HepG2 (cell line): ENCODE measurements around the gene HEPN1. TPM values are rescaled to one million over a fixed set of nuclear protein-coding genes. Genes with fewer than 3 reads are reported as not detected.

Experiments
- ATAC-seq: fragments of 200-7000 bp; cut with Tn5 transposase; 3 replicates; pipeline ENCODE4 v1.9.1; 2020; ENCODE audit warnings: mild to moderate bottlenecking, moderate library complexity
- BruUV-seq: library from RNA; stranded (reverse); fragments of 400-500 nt; replicated peaks from 2 replicates; lab custom pipeline; 2021; lab: Mats Ljungman, UMichigan
- CTCF ChIA-PET: fragments of 300-600 bp; formaldehyde crosslinking; extraction: SDS; loops from one replicate; lab custom pipeline; 2021; ENCODE audit warnings: low total read pairs, inconsistent platforms, low intra/inter-chr PET ratio; lab: Yijun Ruan, JAX
- POLR2A ChIA-PET: fragments of 350-600 bp; sonication (Branson Sonifier 250); formaldehyde crosslinking; loops from one replicate; lab custom pipeline; 2020; ENCODE audit warnings: antibody characterized with exemption, inconsistent platforms; lab: Yijun Ruan, JAX
- DNase-seq: peaks from one replicate; pipeline ENCODE4 v3.0.0-alpha.2; 2015; ENCODE audit warnings: low spot score
- FAIRE-seq: peaks from 3 replicates; lab custom pipeline; 2011; peaks lifted over from hg19 to GRCh38; lab: Jason Lieb, UNC
- H2AFZ ChIP-seq: one replicate; pipeline ENCODE4 v1.6.1; 2011; ENCODE audit warnings: low read length, inconsistent platforms
- H3K27ac ChIP-seq: fragments of 300-600 bp; 3 replicates; pipeline ENCODE4 v1.8.0; 2011; ENCODE audit warnings: mixed run types, mild to moderate bottlenecking, mixed read lengths, low read length, inconsistent platforms; ENCODE audit not compliant: insufficient read depth; ENCODE audit errors: extremely low read length
- H3K27me3 ChIP-seq, 2 experiments: fragments of 200-600 bp in 1 of 2; 2 replicates in 1 of 2; 3 replicates in 1 of 2; pipeline versions ENCODE4 v1.6.0 to v1.8.0; 2011; ENCODE audit warnings: low read length in 2 of 2, mild to moderate bottlenecking in 2 of 2, moderate library complexity in 2 of 2, inconsistent platforms in 1 of 2; ENCODE audit not compliant: insufficient read depth in 2 of 2, control insufficient read depth in 1 of 2
- H3K36me3 ChIP-seq, 2 experiments: fragments of 200-600 bp in 1 of 2; replicated peaks in 1 of 2; 2 replicates in 1 of 2; 3 replicates in 1 of 2; pipeline versions ENCODE4 v1.5.1 to v1.8.0; 2011; ENCODE audit warnings: low read length in 2 of 2, inconsistent platforms in 1 of 2; ENCODE audit not compliant: insufficient read depth in 2 of 2, control insufficient read depth in 1 of 2
- H3K4me1 ChIP-seq: 2 replicates; pipeline ENCODE4 v1.5.1; 2012; ENCODE audit warnings: low read length, inconsistent platforms; ENCODE audit not compliant: insufficient read depth
- H3K4me2 ChIP-seq: 2 replicates; pipeline ENCODE4 v1.6.0; 2011; ENCODE audit warnings: low read depth, low read length, inconsistent platforms
- H3K4me3 ChIP-seq, 3 experiments: fragments of 200-600 bp in 1 of 3; sonication (generic), shearing (Covaris generic) in 1 of 3; replicated peaks in 1 of 3; 2 replicates each; pipeline ENCODE4 v1.5.1; 2011 to 2016; ENCODE audit warnings: low read length in 3 of 3, inconsistent platforms in 2 of 3, low read depth in 2 of 3, mild to moderate bottlenecking in 2 of 3, control low read depth in 1 of 3, mixed read lengths in 1 of 3; ENCODE audit not compliant: insufficient read depth in 1 of 3
- H3K79me2 ChIP-seq: one replicate; pipeline ENCODE4 v1.6.1; 2011; ENCODE audit warnings: low read length, inconsistent platforms; ENCODE audit not compliant: insufficient read depth
- H3K9ac ChIP-seq: 2 replicates; pipeline ENCODE4 v1.6.0; 2011; ENCODE audit warnings: mild to moderate bottlenecking, low read depth, low read length, inconsistent platforms; ENCODE audit not compliant: insufficient read depth
- H3K9me3 ChIP-seq: 2 replicates; pipeline ENCODE4 v1.5.1; 2012; ENCODE audit warnings: mild to moderate bottlenecking, low read length
- H4K20me1 ChIP-seq: 2 replicates; pipeline ENCODE4 v1.6.0; 2011; ENCODE audit warnings: inconsistent platforms, mild to moderate bottlenecking, low read length, moderate library complexity; ENCODE audit not compliant: insufficient read depth
- CREB1 ChIP-seq, 2 experiments: fragments of 450-650 bp in 1 of 2; IDR thresholded peaks; 2 replicates each; pipeline ENCODE4 v1.6.1; 2016 to 2017; ENCODE audit warnings: control low read depth in 1 of 2, mild to moderate bottlenecking in 1 of 2, missing compliant biosample characterization in 1 of 2, missing genetic modification characterization in 1 of 2
- FOXC1 ChIP-seq: sonication (generic); formaldehyde crosslinking; IDR thresholded peaks from 2 replicates; pipeline ENCODE4 v1.8.0; 2022; ENCODE audit warnings: mild to moderate bottlenecking, missing genetic modification reagents, borderline replicate concordance
- ISX ChIP-seq: sonication (generic); formaldehyde crosslinking; conservative IDR thresholded peaks from 2 replicates; pipeline ENCODE4 v1.5.0; 2020; ENCODE audit warnings: missing genetic modification reagents
- MTF1 ChIP-seq: sonication (generic); formaldehyde crosslinking; IDR thresholded peaks from 2 replicates; pipeline ENCODE4 v1.5.0; 2020; ENCODE audit warnings: missing genetic modification reagents
- NR2F6 ChIP-seq, 2 experiments: IDR thresholded peaks; 2 replicates each; pipeline ENCODE4 v1.6.1; 2016; ENCODE audit warnings: antibody characterized with exemption in 1 of 2, mild to moderate bottlenecking in 1 of 2
- PHF5A ChIP-seq: IDR thresholded peaks from one replicate; pipeline ENCODE4 v1.6.1; 2018; ENCODE audit warnings: low read depth, missing genetic modification reagents; ENCODE audit not compliant: unreplicated experiment
- PLRG1 ChIP-seq: fragments of 450-650 bp; conservative IDR thresholded peaks from 2 replicates; pipeline ENCODE4 v1.6.1; 2016
- RARG ChIP-seq: sonication (generic); formaldehyde crosslinking; IDR thresholded peaks from 2 replicates; pipeline ENCODE4 v1.4.0; 2020; ENCODE audit warnings: low read depth, mild to moderate bottlenecking, missing genetic modification reagents
- SAFB2 ChIP-seq: sonication (generic); formaldehyde crosslinking; IDR thresholded peaks from 2 replicates; pipeline ENCODE4 v1.5.1; 2020; ENCODE audit warnings: missing genetic modification reagents, low read depth, mild to moderate bottlenecking, borderline replicate concordance
- SALL1 ChIP-seq: sonication (generic); formaldehyde crosslinking; IDR thresholded peaks from 2 replicates; pipeline ENCODE4 v1.8.0; 2022; ENCODE audit warnings: mild to moderate bottlenecking, missing genetic modification reagents
- TAF1 ChIP-seq: sonication (generic); formaldehyde crosslinking; IDR thresholded peaks from 2 replicates; pipeline ENCODE4 v1.4.0; 2020; ENCODE audit warnings: missing genetic modification reagents
- ZNF331 ChIP-seq: sonication (generic); formaldehyde crosslinking; IDR thresholded peaks from 2 replicates; pipeline ENCODE4 v1.4.0; 2020; ENCODE audit warnings: missing genetic modification reagents
- ZNF749 ChIP-seq: sonication (generic); formaldehyde crosslinking; IDR thresholded peaks from 2 replicates; pipeline ENCODE4 v1.8.0; 2022; ENCODE audit warnings: mild to moderate bottlenecking, missing genetic modification reagents, moderate library complexity, borderline replicate concordance
- ZNF839 ChIP-seq: sonication (generic); formaldehyde crosslinking; IDR thresholded peaks from 2 replicates; pipeline ENCODE4 v1.4.0; 2020; ENCODE audit warnings: missing genetic modification reagents, mild to moderate bottlenecking, borderline replicate concordance
- WGBS: methylation state at CpG from one replicate; pipeline ENCODE4 v1.1.6; 2017; ENCODE audit warnings: low lambda C conversion rate; 5-methylcytosine and 5-hydroxymethylcytosine counted together
- in situ Hi-C: cut with HindIII; loops from 2 replicates; pipeline ENCODE4 v1.10.0; 2017; ENCODE audit warnings: low pct_unique_long_range_greater_than_20kb; ENCODE audit not compliant: extremely low pct_ligation_motif_present
- intact Hi-C: fragments of 100-400 bp; cut with micrococcal nuclease; formaldehyde crosslinking; loops from one replicate; pipeline ENCODE4 v1.10.0; 2022; ENCODE audit not compliant: unreplicated experiment
- polyA plus RNA-seq, 8 experiments: library from polyadenylated mRNA; depleted of rRNA in 3 of 8; stranded (reverse) in 7 of 8; unstranded in 1 of 8; fragments of >200 nt; fragmentation: Illumina TruSeq in 4 of 8; extraction: Trizol in 4 of 8; gene quantifications; 2 replicates each; pipeline versions ENCODE4 v1.2.1 to v1.2.3, GENCODE V29; 2011 to 2016; ENCODE audit warnings: low read depth in 4 of 8, missing spikeins in 1 of 8, mixed read lengths in 1 of 8; ENCODE audit not compliant: insufficient read depth in 1 of 8
- total RNA-seq, 5 experiments: library from RNA; depleted of rRNA; stranded (reverse); fragments of >200 nt; fragmentation: Illumina TruSeq; extraction: Trizol; gene quantifications; 2 replicates each; pipeline ENCODE4 v1.2.3, GENCODE V29; 2016; ENCODE audit warnings: low read depth in 1 of 5
- TF ChIP-seq, protein P1 (sequence below): sonication (generic); formaldehyde crosslinking; IDR thresholded peaks from 2 replicates; pipeline ENCODE4 v1.8.1; 2023; ENCODE audit warnings: mild to moderate bottlenecking, inconsistent platforms, moderate library complexity, missing genetic modification reagents, borderline replicate concordance
- TF ChIP-seq, protein P2 (sequence below): sonication (generic); formaldehyde crosslinking; IDR thresholded peaks from 2 replicates; pipeline ENCODE4 v1.5.0; 2020; ENCODE audit warnings: mild to moderate bottlenecking, missing genetic modification reagents, moderate library complexity
- TF ChIP-seq, protein P3 (sequence below): IDR thresholded peaks from 2 replicates; pipeline ENCODE4 v1.6.1; 2016; ENCODE audit warnings: low read depth
- TF ChIP-seq, protein P4 (sequence below): IDR thresholded peaks from 2 replicates; pipeline ENCODE4 v1.6.1; 2016; ENCODE audit warnings: missing biosample characterization, missing genetic modification reagents, low read depth

Gene HEPN1
- total and polyA plus RNA-seq, 2 of the 13 experiments (the other 11 are each of a cell fraction or from before 2014, with no cell fraction given): not detected

DNA sequence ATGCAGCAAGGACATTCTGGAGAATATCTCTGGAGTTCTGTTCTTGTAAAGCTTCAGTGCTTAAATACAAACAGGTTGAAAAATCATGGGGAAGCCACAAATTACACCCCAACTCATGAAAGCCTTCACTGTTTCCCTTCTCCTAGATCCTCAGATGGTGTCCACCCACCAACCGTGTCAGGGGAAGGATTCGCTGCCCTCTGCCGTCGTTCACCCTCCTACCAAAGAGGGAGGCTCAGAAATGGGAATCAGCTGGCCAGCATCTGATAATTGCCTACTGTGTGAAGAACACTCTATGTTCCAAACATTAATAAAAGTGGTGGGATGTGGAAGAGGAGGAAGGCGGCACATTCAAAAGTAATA, 24.2 kb downstream of the HEPN1 start:
- CTCF ChIA-PET: no interaction called here
- Histone ChIP-seq H3K27me3 (no peaks in the 10 kb centered on the region), H3K4me3 (peak overlapping the region in 2 of 3 experiments; percentile 25 to 53; a peak in 2 of 6 replicates), H3K9me3 (no peaks in the 10 kb centered on the region), H3K79me2 (no peaks in the 10 kb centered on the region), H3K9ac (peak overlapping the region; percentile 58), H4K20me1 (no peaks in the 10 kb centered on the region), H2AFZ (peak overlapping the region; percentile 29), H3K4me2 (peak overlapping the region; percentile 72), H3K4me1 (peaks cover 90% of the 10 kb centered on the region), H3K27ac (peak overlapping the region; percentile 89), H3K36me3 (no peaks in the 10 kb centered on the region)
- WGBS: 19% methylated on average over 5 of the region's 5 CpGs
- peak; percentile 39 for DNase-seq
- ATAC-seq: peak; percentile 67
- in situ Hi-C loops: no loop called here
- FAIRE-seq: peak; percentile 47
- BruUV-seq: TSS peak; percentile 54
- POLR2A ChIA-PET: interaction anchor here (1.5 to 5.3 kb wide), 2 partner anchors 8 to 10 kb away, joined by 6 to 34 read pairs; partner anchors contain the start of genes CCDC15 and HEPACAM
- intact Hi-C loops: no loop called here
- TF ChIP-seq, protein P1, sequence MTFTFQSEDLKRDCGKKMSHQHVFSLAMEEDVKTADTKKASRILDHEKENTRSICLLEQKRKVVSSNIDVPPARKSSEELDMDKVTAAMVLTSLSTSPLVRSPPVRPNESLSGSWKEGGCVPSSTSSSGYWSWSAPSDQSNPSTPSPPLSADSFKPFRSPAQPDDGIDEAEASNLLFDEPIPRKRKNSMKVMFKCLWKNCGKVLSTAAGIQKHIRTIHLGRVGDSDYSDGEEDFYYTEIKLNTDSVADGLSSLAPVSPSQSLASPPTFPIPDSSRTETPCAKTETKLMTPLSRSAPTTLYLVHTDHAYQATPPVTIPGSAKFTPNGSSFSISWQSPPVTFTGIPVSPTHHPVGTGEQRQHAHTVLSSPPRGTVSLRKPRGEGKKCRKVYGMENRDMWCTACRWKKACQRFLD (CRISPR knock-in tag): no peak
- TF ChIP-seq, protein P2, sequence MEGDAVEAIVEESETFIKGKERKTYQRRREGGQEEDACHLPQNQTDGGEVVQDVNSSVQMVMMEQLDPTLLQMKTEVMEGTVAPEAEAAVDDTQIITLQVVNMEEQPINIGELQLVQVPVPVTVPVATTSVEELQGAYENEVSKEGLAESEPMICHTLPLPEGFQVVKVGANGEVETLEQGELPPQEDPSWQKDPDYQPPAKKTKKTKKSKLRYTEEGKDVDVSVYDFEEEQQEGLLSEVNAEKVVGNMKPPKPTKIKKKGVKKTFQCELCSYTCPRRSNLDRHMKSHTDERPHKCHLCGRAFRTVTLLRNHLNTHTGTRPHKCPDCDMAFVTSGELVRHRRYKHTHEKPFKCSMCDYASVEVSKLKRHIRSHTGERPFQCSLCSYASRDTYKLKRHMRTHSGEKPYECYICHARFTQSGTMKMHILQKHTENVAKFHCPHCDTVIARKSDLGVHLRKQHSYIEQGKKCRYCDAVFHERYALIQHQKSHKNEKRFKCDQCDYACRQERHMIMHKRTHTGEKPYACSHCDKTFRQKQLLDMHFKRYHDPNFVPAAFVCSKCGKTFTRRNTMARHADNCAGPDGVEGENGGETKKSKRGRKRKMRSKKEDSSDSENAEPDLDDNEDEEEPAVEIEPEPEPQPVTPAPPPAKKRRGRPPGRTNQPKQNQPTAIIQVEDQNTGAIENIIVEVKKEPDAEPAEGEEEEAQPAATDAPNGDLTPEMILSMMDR (CRISPR knock-in tag): peak; percentile 42
- TF ChIP-seq, protein P3, sequence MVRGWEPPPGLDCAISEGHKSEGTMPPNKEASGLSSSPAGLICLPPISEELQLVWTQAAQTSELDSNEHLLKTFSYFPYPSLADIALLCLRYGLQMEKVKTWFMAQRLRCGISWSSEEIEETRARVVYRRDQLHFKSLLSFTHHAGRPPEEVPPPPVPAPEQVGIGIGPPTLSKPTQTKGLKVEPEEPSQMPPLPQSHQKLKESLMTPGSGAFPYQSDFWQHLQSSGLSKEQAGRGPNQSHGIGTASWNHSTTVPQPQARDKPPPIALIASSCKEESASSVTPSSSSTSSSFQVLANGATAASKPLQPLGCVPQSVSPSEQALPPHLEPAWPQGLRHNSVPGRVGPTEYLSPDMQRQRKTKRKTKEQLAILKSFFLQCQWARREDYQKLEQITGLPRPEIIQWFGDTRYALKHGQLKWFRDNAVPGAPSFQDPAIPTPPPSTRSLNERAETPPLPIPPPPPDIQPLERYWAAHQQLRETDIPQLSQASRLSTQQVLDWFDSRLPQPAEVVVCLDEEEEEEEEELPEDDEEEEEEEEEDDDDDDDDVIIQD (CRISPR knock-in tag): no peak
- TF ChIP-seq ISX (CRISPR knock-in tag): no peak
- no peak for TF ChIP-seq CREB1 (IDR thresholded peaks at IDR 0.05)
- no peak for TF ChIP-seq CREB1 (CRISPR knock-in tag; IDR thresholded peaks at IDR 0.05)
- TF ChIP-seq, protein P4, sequence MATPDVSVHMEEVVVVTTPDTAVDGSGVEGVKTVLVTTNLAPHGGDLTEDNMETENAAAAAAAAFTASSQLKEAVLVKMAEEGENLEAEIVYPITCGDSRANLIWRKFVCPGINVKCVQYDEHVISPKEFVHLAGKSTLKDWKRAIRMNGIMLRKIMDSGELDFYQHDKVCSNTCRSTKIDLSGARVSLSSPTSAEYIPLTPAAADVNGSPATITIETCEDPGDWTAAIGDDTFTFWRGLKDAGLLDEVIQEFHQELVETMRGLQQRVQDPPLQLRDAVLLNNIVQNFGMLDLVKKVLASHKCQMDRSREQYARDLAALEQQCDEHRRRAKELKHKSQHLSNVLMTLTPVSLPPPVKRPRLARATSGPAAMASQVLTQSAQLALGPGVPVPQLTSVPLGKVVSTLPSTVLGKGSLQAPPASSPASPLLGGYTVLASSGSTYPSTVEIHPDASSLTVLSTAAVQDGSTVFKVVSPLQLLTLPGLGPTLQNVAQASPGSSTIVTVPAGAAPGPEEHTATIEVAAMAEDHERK (CRISPR knock-in tag): no peak
- TF ChIP-seq PHF5A (CRISPR knock-in tag): no peak
- no peak for TF ChIP-seq RARG
- TF ChIP-seq SALL1: no peak; the same call in 1 of the 2 replicates
- no peak for TF ChIP-seq ZNF839
- TF ChIP-seq PLRG1: no peak
- TF ChIP-seq ZNF749 (CRISPR knock-in tag): no peak
- no peak for TF ChIP-seq NR2F6 (IDR thresholded peaks at IDR 0.05)
- TF ChIP-seq NR2F6 (CRISPR knock-in tag; IDR thresholded peaks at IDR 0.05): 0 out of 2 replicates have a peak, but pooled peaks have one; percentile 4
- TF ChIP-seq MTF1 (CRISPR knock-in tag): no peak
- TF ChIP-seq FOXC1 (CRISPR knock-in tag): no peak
- TF ChIP-seq SAFB2: no peak
- TF ChIP-seq ZNF331 (CRISPR knock-in tag): no peak
- no peak for TF ChIP-seq TAF1 (CRISPR knock-in tag)
